Astrocyte of the spinal cord (primary cell): ENCODE results near the gene TMEM117.

Experiments
- DNase-seq: peaks from one replicate; pipeline ENCODE4 v3.0.0; 2011; ENCODE audit warnings: low read depth, low spot score
- H3K4me3 ChIP-seq: 2 replicates; pipeline ENCODE4 v1.5.1; 2011; ENCODE audit warnings: low read depth, mild to moderate bottlenecking, low read length, moderate library complexity
- in situ Hi-C: cut with HindIII; loops from 2 replicates; pipeline ENCODE4 v1.10.0; 2017; ENCODE audit warnings: low sequenced_read_pairs
- TF ChIP-seq, protein P1 (sequence below): IDR thresholded peaks from 2 replicates; pipeline ENCODE4 v1.5.1; 2012; ENCODE audit warnings: low read depth, mild to moderate bottlenecking, low read length, inconsistent platforms

Gene TMEM117

GRCh38 chr12:44046732-44047417, 211.0 kb downstream of the TMEM117 start:
- in situ Hi-C loops, result no loop called here
- TF ChIP-seq, protein P1, sequence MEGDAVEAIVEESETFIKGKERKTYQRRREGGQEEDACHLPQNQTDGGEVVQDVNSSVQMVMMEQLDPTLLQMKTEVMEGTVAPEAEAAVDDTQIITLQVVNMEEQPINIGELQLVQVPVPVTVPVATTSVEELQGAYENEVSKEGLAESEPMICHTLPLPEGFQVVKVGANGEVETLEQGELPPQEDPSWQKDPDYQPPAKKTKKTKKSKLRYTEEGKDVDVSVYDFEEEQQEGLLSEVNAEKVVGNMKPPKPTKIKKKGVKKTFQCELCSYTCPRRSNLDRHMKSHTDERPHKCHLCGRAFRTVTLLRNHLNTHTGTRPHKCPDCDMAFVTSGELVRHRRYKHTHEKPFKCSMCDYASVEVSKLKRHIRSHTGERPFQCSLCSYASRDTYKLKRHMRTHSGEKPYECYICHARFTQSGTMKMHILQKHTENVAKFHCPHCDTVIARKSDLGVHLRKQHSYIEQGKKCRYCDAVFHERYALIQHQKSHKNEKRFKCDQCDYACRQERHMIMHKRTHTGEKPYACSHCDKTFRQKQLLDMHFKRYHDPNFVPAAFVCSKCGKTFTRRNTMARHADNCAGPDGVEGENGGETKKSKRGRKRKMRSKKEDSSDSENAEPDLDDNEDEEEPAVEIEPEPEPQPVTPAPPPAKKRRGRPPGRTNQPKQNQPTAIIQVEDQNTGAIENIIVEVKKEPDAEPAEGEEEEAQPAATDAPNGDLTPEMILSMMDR, result no peak
- no peak for DNase-seq
- no peak overlapping the region for H3K4me3 ChIP-seq

- in situ Hi-C loops, result no loop called here
- TF ChIP-seq, protein P1, result no peak
- no peak for DNase-seq
- no peak overlapping the region for H3K4me3 ChIP-seq
Observed at GRCh38 chr12:44052554-44052953, 216.7 kb downstream of the TMEM117 start.

- DNase-seq, result peak; percentile 34
- in situ Hi-C loops, result no loop called here
- TF ChIP-seq, protein P1, result no peak
- no peak overlapping the region for H3K4me3 ChIP-seq
Observed at GRCh38 chr12:44053549-44054127, 217.8 kb downstream of the TMEM117 start.

- TF ChIP-seq, protein P1, result no peak
- no peak for DNase-seq
- in situ Hi-C loops, result no loop called here
- no peak overlapping the region for H3K4me3 ChIP-seq
Observed at GRCh38 chr12:44054281-44054680, 218.4 kb downstream of the TMEM117 start.

GRCh38 chr12:44058366-44058765, 222.5 kb downstream of the TMEM117 start:
- no peak overlapping the region for H3K4me3 ChIP-seq
- TF ChIP-seq, protein P1, result no peak
- DNase-seq, result no peak
- in situ Hi-C loops, result no loop called here

DNA sequence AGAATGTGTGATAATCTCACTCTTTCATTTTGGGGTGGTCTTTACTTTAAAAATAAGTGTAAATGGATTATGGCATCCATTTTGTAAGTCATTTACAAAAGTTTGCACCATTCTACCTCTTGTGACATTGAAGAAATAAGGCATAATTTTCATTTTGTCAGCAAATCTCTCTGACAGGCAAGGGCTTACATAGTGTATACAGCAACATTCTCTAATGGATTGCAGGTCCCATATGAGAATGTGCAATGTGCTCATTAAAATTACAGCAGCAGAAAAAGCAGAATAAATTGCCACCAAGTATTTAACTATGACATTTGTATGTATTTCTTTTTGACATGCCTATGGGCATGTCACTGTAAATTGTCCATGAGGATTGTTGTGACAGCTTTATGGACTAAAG, 223.6 kb downstream of the TMEM117 start:
- no peak for DNase-seq
- in situ Hi-C loops, result no loop called here
- H3K4me3 ChIP-seq, result no peak overlapping the region
- TF ChIP-seq, protein P1, result no peak
